NT2/D1 (cell line): ENCODE data around the gene DIP2A.
"Not testable (repeated sequence)": the region's sequence is repeated elsewhere in the genome, so short reads cannot be mapped to it uniquely, and the experiment has no call there.

Source experiments
- DNase-seq: peaks from one replicate; pipeline ENCODE4 v3.0.0-alpha.2; 2011; ENCODE audit warnings: low read depth, low spot score
- H3K27me3 ChIP-seq: 2 replicates; pipeline ENCODE4 v1.6.0; 2011; ENCODE audit warnings: mild to moderate bottlenecking; ENCODE audit not compliant: insufficient read length, insufficient read depth
- H3K36me3 ChIP-seq: 2 replicates; pipeline ENCODE4 v1.6.1; 2011; ENCODE audit warnings: mild to moderate bottlenecking, low read length, mixed read lengths; ENCODE audit not compliant: insufficient read depth, insufficient read length
- H3K4me1 ChIP-seq: 2 replicates; pipeline ENCODE4 v1.5.1; 2011; ENCODE audit not compliant: insufficient read depth, insufficient read length
- H3K4me3 ChIP-seq: 2 replicates; pipeline ENCODE4 v1.5.1; 2011; ENCODE audit warnings: low read depth; ENCODE audit not compliant: insufficient read length
- H3K9ac ChIP-seq: 2 replicates; pipeline ENCODE4 v1.6.0; 2011; ENCODE audit warnings: low read depth; ENCODE audit not compliant: insufficient read length
- H3K9me3 ChIP-seq: 2 replicates; pipeline ENCODE4 v1.5.1; 2011; ENCODE audit warnings: mild to moderate bottlenecking, low read length; ENCODE audit not compliant: insufficient read depth
- SUZ12 ChIP-seq: IDR thresholded peaks from 2 replicates; pipeline ENCODE4 v1.6.1; 2011; ENCODE audit not compliant: insufficient read length, insufficient read depth; ENCODE audit errors: extremely low read depth
- YY1 ChIP-seq: IDR thresholded peaks from 2 replicates; pipeline ENCODE4 v1.6.1; 2011; ENCODE audit not compliant: insufficient read length, insufficient read depth
- ZNF274 ChIP-seq: IDR thresholded peaks from 2 replicates; pipeline ENCODE4 v1.6.1; 2011; ENCODE audit warnings: mild to moderate bottlenecking, low read depth, low read length

The DIP2A gene

DNA sequence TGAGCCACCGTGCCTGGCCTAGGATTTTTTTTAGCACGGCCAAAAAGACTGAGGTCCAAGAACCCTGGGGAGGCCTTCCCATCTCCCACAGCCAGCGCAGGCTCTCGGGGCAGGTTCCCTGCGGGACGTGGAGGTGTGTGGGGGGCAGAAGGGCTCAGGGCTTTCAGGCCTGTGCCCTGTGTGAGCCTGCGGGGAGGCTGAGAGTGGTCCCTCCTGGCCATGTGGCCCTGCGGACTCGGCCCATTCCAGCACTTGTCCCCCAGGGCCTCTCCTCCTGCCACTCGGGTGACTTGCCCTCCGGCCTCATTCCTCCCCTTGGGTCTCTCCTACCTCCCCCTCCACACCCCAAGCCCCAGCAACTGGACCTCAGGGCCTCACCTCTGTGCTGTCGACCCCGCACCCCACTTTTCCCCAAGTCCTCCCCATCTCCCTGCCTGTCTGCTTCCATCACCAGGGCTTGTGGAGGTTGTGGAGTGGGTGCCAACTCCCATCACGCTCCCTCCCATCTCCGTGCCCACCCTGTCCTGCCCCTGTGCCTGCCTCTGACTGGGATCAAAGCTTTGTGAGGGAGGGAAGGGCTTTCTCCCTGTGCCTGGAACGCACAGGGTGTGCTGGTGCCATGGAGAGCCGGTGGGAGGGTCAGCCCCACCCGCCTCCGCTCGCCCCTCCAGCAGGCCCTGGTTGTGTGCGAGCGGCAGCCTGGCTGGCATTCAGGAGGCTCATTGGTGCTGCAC is 32.2 kb upstream of the DIP2A start:
- TF ChIP-seq SUZ12 (no peak), ZNF274 (no peak), YY1 (no peak)
- Histone ChIP-seq H3K4me3 (no peak overlapping the region), H3K36me3 (peaks cover 82% of the 10 kb centered on the region), H3K9me3 (no peaks in the 10 kb centered on the region), H3K9ac (peak overlapping the region; percentile 23), H3K4me1 (peaks cover 13% of the 10 kb centered on the region), H3K27me3 (no peaks in the 10 kb centered on the region)
- DNase-seq: no peak

DNA sequence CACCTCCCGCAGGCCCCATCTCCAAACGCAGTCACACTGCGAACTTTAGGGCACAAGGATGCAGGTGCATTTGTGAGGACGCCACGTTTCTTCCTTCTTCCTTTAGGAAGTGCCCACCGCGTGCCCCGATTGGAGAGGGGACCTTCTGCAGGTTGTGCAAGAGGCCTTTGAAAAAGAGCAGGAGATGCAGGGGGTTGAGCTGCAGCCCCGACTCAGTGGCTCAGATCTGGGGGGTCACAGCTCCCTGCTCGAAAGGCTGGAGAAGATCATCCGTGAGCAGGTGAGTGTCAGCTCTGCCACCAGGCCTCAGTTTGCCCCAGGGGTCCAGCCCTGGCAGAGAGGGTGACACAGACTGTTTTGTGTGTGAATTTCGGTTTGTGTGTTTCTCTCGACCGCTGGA is 31.2 kb upstream of the DIP2A start:
- H3K27me3 ChIP-seq: no peaks in the 10 kb centered on the region
- DNase-seq: no peak
- peaks cover 82% of the 10 kb centered on the region for H3K36me3 ChIP-seq
- H3K9ac ChIP-seq: no peak overlapping the region
- H3K9me3 ChIP-seq: no peaks in the 10 kb centered on the region
- H3K4me3 ChIP-seq: no peak overlapping the region
- TF ChIP-seq YY1: no peak
- H3K4me1 ChIP-seq: peaks cover 11% of the 10 kb centered on the region

DNA sequence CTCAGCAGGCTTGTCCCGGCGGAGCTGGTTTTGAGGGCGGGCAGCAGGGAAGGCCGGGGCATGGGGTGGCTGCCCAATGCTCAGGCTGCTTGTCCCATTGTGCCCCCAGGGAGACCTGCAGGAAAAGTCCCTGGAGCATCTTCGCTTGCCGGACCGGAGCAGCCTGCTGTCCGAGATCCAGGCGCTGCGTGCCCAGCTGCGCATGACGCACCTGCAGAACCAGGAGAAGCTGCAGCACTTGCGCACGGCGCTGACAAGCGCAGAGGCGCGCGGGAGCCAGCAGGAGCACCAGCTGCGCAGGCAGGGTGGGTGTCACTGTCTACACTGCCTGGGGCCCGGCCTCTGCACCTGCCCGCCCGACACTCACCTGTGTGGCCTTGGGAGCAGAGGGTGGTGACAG is 30.4 kb upstream of the DIP2A start:
- Histone ChIP-seq H3K36me3 (peaks cover 86% of the 10 kb centered on the region), H3K27me3 (no peaks in the 10 kb centered on the region), H3K9me3 (no peaks in the 10 kb centered on the region), H3K9ac (no peak overlapping the region), H3K4me1 (peaks cover 11% of the 10 kb centered on the region), H3K4me3 (no peak overlapping the region)
- no peak for DNase-seq
- no peak for TF ChIP-seq SUZ12
- TF ChIP-seq YY1: no peak
- TF ChIP-seq ZNF274: no peak

DNA sequence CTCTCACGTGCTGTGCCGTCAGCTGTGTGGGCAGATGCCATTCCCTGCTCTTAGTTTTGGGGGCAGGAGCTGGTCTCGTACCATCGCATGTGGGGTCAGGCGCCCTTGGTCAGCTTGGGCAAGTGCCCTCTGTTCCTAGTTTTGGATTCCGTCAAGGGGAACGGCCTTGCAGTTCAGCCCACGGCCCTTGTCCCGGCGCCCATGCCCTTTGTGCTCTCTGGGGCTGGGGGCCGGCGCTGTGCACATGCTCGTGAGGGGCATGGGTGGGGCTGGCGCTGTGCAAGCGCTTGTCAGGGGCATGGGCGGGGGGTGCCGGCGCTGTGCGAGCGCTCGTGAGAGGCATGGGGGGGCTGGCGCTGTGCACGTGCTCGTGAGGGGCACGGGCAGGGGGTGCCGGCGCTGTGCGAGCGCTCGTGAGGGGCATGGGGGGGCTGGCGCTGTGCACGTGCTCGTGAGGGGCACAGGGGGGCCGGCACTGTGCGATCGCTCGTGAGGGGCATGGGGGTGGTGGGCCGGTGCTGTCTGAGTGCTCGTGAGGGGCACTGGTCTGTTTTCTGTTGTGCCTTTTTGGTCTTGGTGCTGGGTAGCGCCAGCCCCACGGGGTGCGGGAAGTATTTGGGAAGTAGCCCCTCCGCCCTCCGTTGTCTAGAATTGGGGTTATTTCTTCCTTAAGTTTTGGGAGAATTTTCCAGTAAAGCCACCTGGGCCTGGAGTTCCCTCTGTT is 29.5 kb upstream of the DIP2A start:
- TF ChIP-seq ZNF274 (no peak), SUZ12 (no peak), YY1 (no peak)
- H3K9ac ChIP-seq: no peak overlapping the region
- no peak overlapping the region for H3K4me3 ChIP-seq
- DNase-seq: no peak
- no peaks in the 10 kb centered on the region for H3K9me3 ChIP-seq
- no peaks in the 10 kb centered on the region for H3K27me3 ChIP-seq
- H3K36me3 ChIP-seq: peaks cover 85% of the 10 kb centered on the region
- H3K4me1 ChIP-seq: peaks cover 7% of the 10 kb centered on the region

DNA sequence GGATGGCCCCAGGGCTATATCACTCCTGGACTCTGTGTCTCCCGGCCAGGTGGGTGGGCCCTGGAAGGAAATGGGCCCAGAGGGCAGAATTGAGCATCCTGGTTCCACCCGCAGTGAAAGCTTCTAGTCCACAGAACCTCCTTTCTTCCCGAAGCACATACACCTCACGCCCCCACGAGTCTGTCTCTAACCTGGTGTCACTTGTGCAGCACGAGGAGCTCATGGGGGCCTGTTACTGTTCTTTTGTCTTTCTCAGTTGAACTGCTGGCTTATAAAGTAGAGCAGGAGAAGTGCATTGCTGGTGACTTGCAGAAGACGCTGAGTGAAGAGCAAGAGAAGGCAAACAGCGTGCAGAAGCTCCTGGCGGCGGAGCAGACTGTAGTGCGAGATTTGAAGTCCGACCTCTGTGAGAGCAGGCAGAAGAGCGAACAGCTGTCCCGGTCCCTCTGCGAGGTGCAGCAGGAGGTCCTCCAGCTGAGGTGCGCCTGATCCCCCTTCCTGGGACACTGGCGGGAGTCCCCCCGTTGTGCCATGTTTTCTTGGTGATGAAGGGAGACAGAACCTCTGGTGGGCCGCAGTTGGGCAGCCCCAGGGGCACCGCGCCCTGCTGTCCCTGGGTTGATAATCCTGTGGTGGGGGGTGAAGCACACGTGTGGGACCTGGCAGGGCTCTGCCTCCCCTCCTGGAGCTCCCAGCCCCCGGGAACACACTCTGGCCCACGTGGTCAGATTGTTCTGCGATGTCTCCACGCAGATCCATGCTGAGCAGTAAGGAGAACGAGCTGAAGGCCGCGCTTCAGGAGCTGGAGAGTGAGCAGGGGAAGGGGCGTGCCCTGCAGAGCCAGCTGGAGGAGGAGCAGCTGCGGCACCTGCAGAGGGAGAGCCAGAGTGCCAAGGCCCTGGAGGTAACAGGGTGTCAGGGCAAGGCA is 28.7 kb upstream of the DIP2A start:
- Histone ChIP-seq H3K9me3 (no peaks in the 10 kb centered on the region), H3K36me3 (peaks cover 91% of the 10 kb centered on the region), H3K27me3 (no peaks in the 10 kb centered on the region), H3K4me1 (peaks cover 6% of the 10 kb centered on the region), H3K9ac (no peak overlapping the region), H3K4me3 (no peak overlapping the region)
- no peak for DNase-seq
- TF ChIP-seq ZNF274: no peak
- TF ChIP-seq YY1: no peak
- no peak for TF ChIP-seq SUZ12

DNA sequence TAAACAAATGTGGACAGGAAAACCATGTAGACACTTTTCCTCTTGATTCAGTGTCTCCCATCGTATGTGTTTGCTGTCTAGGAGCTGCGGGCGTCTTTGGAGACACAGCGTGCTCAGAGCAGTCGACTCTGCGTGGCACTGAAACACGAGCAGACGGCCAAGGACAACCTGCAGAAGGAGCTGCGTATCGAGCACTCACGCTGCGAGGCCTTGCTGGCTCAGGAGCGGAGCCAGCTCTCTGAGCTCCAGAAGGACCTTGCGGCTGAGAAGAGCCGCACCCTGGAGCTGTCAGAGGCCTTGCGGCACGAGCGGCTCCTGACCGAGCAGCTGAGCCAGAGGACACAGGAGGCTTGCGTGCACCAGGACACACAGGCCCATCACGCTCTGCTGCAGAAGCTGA is 27.2 kb upstream of the DIP2A start:
- no peaks in the 10 kb centered on the region for H3K9me3 ChIP-seq
- no peaks in the 10 kb centered on the region for H3K27me3 ChIP-seq
- TF ChIP-seq YY1: no peak
- no peak for TF ChIP-seq SUZ12
- TF ChIP-seq ZNF274: no peak
- no peak overlapping the region for H3K9ac ChIP-seq
- peaks cover 6% of the 10 kb centered on the region for H3K4me1 ChIP-seq
- DNase-seq: no peak
- H3K36me3 ChIP-seq: peaks cover 86% of the 10 kb centered on the region
- H3K4me3 ChIP-seq: no peak overlapping the region

DNA sequence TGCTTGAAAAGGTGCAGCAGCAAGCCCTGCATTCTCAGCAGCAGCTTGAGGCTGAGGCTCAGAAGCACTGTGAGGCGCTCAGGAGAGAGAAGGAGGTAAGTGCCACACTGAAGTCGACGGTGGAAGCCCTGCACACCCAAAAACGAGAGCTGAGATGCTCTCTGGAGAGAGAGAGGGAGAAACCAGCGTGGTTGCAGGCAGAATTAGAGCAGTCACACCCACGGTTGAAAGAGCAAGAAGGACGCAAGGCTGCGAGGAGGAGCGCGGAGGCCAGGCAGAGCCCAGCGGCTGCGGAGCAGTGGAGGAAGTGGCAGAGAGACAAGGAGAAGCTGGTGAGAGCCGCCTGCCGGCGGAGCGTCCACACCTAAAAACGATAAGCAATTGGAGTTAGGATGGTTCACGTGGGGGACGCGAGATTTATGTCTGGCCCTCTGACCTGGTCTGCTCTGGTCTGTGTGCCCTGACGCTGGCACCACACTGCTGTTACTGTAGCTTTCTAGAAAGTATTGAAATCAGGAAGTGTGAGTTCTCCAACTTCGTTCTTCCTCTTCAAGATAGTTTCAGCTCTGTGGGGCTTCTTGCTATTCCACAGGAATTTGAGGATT is 26.7 kb upstream of the DIP2A start:
- Histone ChIP-seq H3K36me3 (peaks cover 86% of the 10 kb centered on the region), H3K9me3 (no peaks in the 10 kb centered on the region), H3K4me3 (no peak overlapping the region), H3K27me3 (no peaks in the 10 kb centered on the region), H3K4me1 (peaks cover 8% of the 10 kb centered on the region), H3K9ac (no peak overlapping the region)
- DNase-seq: no peak
- no peak for TF ChIP-seq ZNF274
- TF ChIP-seq YY1: no peak
- TF ChIP-seq SUZ12: no peak

DNA sequence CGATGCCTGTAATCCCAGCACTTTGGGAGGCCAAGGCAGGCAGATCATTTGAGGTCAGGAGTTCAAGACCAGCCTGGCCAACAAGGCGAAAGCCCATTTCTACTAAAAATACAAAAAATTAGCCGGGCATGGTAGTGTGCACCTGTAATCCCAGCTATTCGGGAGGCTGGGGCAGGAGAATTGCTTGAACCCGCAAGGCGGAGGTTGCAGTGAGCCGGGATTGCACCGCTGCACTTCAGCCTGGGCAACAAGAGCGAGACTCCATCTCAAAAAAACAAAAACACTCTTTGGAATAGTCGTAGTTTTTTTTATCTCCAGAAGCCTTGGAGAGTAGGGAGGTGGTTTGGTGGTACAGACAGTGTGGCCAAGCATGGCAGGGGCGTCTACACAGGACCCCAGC is 25.6 kb upstream of the DIP2A start:
- Histone ChIP-seq H3K4me1 (peaks cover 14% of the 10 kb centered on the region), H3K36me3 (peaks cover 86% of the 10 kb centered on the region)
- H3K9ac ChIP-seq, H3K4me3 ChIP-seq, H3K9me3 ChIP-seq, DNase-seq, H3K27me3 ChIP-seq: not testable (repeated sequence)
